Skeletal muscle satellite cell (primary cell): ENCODE results near the gene GAS1.

Experiments used
- H3K27me3 ChIP-seq: 2 replicates; pipeline ENCODE4 v1.7.0; 2013; ENCODE audit warnings: low read length; ENCODE audit not compliant: control insufficient read depth, insufficient read depth
- H3K36me3 ChIP-seq: 2 replicates; pipeline ENCODE4 v1.7.0; 2013; ENCODE audit warnings: mild to moderate bottlenecking, control low read depth, low read length; ENCODE audit not compliant: insufficient read depth
- H3K4me1 ChIP-seq: 2 replicates; pipeline ENCODE4 v1.7.0; 2013; ENCODE audit warnings: low read length; ENCODE audit not compliant: control insufficient read depth, insufficient read depth
- H3K4me2 ChIP-seq: 2 replicates; pipeline ENCODE4 v1.7.0; 2013; ENCODE audit warnings: mild to moderate bottlenecking, low read length
- H3K4me3 ChIP-seq: 2 replicates; pipeline ENCODE4 v1.7.0; 2013; ENCODE audit warnings: low read length
- H3K9ac ChIP-seq: 2 replicates; pipeline ENCODE4 v1.7.0; 2013; ENCODE audit warnings: mild to moderate bottlenecking, low read depth, low read length, moderate library complexity
- H3K9me3 ChIP-seq: replicated peaks from 2 replicates; pipeline ENCODE4 v1.7.0; 2013; ENCODE audit warnings: mild to moderate bottlenecking, control low read depth, low read length

Gene GAS1

DNA sequence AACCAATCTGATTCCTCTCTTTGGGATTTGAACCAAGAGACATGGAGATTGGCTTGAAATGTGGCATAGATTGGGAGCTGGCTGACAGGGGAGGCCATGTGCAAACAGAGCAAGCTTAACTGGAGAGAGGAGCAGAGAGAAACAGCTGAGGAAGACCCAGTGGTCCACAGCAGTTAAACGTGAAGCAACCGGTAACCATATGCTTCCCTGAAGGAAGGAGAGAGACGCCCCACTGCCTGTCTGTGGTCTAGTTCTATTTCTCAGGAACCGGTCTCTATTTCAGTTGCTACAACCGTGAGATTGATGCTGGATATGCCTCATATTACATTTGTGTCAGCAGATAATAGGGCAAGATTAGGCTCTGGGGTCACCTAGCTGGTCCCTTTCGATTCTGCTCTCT is 13.6 kb upstream of the GAS1 start:
- no peaks in the 10 kb centered on the region for H3K27me3 ChIP-seq
- no peak overlapping the region for H3K4me3 ChIP-seq
- no peak overlapping the region for H3K9ac ChIP-seq
- H3K9me3 ChIP-seq = no peaks in the 10 kb centered on the region
- peaks cover 5% of the 10 kb centered on the region for H3K4me1 ChIP-seq
- no peak overlapping the region for H3K4me2 ChIP-seq
- no peaks in the 10 kb centered on the region for H3K36me3 ChIP-seq

DNA sequence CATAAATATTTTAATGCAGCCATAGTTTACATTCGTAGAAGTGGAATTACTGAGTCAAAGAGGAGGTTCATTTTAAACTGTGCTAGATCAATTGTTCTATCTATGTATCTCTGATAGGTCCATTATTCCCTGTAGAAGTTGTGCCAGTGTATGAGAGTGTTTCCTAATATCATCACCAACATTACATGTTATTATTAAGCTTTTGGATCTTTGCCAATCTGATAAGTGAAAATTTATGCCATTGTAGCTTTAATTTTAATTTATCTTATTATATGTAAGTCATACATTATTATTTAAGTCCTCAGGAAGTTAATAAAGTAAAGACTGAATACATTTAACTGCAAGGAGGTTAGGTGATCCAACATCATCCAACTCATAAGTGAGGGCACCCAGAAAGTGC is 10.9 kb upstream of the GAS1 start:
- no peak overlapping the region for H3K4me2 ChIP-seq
- no peaks in the 10 kb centered on the region for H3K27me3 ChIP-seq
- H3K4me1 ChIP-seq = no peaks in the 10 kb centered on the region
- H3K9ac ChIP-seq = no peak overlapping the region
- no peaks in the 10 kb centered on the region for H3K9me3 ChIP-seq
- no peak overlapping the region for H3K4me3 ChIP-seq
- H3K36me3 ChIP-seq = no peaks in the 10 kb centered on the region

DNA sequence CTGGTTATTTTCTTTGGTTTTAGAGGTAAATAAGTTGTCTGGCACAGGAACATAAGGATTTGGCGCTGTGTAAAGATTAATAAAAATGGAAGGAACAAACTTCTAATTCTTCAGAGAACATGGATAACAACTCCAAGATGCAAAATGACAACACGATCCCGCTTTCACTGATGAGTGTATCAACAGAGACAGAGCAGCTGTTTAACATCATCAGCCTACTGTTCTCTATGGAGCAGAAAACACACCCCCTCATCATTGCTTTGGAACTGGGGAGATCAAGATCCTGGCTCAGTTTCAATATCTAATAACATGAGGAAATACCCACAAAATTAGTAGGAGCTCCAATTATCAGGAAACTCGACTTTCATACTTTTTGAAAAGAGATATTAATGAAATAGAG is 8.3 kb upstream of the GAS1 start:
- Histone ChIP-seq H3K4me3 (no peak overlapping the region), H3K4me1 (no peaks in the 10 kb centered on the region), H3K4me2 (no peak overlapping the region), H3K9me3 (peaks cover 4% of the 10 kb centered on the region), H3K27me3 (no peaks in the 10 kb centered on the region), H3K36me3 (no peaks in the 10 kb centered on the region), H3K9ac (no peak overlapping the region)

DNA sequence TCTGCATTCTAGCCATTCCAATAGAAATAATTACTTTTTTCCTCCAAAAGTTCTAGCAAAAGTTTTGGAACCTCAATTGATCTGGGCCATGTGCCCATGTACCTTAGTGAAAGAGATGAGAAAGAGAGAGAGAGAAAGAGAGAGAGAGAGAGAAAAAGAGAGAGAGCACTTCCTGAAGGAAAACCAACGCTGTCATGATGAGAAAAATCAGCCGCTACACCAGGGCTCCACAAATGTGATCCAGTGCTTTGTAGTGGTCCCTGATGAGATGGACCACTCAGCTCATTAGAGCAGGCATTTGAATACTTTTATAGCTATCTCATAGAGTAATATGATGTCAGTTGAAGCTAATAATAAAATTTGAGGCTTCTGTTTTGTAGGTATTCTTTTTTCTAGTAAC is 7.7 kb upstream of the GAS1 start:
- Histone ChIP-seq H3K36me3 (no peaks in the 10 kb centered on the region), H3K9me3 (peaks cover 4% of the 10 kb centered on the region), H3K9ac (no peak overlapping the region), H3K4me3 (no peak overlapping the region), H3K4me2 (no peak overlapping the region), H3K4me1 (no peaks in the 10 kb centered on the region), H3K27me3 (no peaks in the 10 kb centered on the region)

DNA sequence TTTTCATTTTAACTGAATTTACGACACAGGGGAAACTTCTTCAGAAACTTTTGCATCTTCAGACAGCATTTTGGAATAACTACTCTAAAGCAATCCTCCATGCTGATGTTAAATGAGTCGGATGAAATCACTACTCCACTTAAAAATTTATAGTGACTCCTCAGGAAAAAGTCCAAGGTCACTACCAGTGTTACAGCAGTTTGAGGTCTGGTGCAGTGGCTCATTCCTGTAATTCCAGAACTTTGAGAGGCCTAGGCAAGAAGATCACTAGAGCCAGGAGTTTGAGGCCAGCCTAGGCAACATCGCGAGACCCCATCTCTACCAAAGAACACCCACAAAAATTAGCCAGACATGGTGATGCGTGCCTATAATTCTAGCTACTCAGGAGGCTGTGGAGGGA is 5.9 kb upstream of the GAS1 start:
- no peaks in the 10 kb centered on the region for H3K36me3 ChIP-seq
- H3K9me3 ChIP-seq = peaks cover 4% of the 10 kb centered on the region
- no peaks in the 10 kb centered on the region for H3K27me3 ChIP-seq
- no peak overlapping the region for H3K4me3 ChIP-seq
- H3K4me1 ChIP-seq = peaks cover 10% of the 10 kb centered on the region
- H3K9ac ChIP-seq = no peak overlapping the region
- H3K4me2 ChIP-seq = no peak overlapping the region

DNA sequence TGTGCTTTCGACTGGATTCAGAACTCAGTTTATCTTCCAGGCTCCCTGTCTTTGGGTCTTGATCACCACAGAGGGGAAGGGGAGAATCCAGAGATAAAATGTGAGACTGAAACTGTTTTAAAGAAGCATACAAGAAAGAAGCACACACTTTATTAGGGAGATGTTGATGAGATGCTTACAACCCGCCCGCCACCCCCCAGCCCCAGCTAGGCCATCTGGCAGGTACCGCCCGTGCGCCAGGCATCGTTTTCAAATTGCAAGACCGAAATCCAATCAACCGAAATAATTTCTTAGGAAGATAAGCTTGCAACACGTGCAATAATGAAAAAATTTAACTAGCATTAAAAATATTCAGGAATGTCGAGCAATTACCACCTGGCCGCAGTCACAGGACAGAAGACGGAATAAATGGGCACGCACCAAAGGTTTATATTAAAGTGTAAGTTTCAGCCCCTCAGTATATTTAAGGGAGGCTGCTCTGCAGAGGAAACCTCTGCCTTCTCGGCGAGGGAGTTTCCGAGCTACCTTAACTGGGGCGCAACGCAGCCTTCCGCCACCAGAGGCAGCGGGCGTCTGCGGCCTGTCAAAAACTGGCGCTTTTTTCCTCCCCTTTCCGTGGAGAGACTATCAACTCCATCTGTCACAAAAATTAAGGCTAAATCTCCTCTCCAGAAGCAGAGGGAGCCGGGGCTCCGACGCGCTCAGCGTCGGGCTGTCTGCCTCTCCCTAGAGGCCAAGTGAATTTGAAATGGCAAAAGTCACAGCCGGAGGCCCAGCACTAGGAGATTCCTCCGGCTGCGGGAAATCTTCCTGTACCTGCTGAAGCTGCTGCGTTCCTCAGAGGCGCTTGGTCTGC is 996 bp upstream of the GAS1 start:
- H3K4me3 ChIP-seq = peak overlapping the region; percentile 97
- peaks cover 4% of the 10 kb centered on the region for H3K9me3 ChIP-seq
- no peaks in the 10 kb centered on the region for H3K27me3 ChIP-seq
- peak overlapping the region; percentile 98 for H3K4me2 ChIP-seq
- H3K36me3 ChIP-seq = peaks cover 10% of the 10 kb centered on the region
- H3K4me1 ChIP-seq = peaks cover 22% of the 10 kb centered on the region
- peak overlapping the region; percentile 86 for H3K9ac ChIP-seq

DNA sequence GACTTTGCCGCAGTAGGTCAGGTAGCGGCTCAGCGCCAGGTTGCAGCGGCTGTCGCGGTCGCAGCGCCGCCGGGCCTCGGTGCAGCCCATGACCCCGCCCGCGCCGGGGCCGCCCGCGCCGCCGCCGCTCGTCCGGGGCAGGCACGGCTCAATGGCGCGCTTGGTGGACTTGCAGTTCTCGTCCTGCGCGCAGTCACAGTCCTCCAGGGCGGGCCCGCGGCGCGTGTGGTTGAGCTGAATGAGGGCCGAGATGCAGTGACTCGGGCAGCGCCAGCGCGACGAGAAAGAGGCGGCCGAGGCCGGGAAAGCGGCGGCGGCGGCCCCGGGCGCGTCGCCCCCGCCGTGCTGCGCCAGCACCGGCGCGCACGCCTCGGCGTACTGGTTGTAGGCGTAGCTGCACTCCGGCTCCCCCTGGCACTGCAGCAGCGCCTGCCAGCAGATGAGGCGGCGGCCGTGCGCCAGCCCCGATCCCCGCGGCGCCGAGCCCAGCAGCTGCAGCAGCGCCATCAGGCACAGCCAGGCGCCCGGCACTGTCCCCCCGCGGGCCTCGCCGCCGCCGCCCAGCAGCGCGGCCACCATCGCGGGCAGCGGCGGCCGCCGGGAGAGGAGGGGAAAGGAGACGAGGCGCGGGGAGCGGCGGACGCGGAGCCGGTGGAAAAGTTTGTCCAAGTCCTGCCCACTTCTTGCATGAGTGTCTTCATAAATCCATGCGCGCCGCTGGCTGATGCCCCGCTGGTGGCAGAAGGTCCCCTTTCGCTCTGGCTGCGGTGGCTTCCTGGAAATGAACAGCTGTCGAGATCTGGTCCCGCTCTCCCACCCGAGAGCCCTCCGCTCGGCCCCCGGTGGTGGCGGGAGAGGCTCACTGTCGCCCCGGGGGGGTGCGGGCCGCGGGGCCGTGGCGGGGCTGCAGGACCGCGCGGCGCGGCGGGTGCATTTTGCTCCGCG is 833 bp downstream of the GAS1 start:
- Histone ChIP-seq H3K9ac (peak overlapping the region; percentile 90), H3K4me3 (peak overlapping the region; percentile 97), H3K9me3 (no peaks in the 10 kb centered on the region), H3K36me3 (peaks cover 10% of the 10 kb centered on the region), H3K4me1 (peaks cover 23% of the 10 kb centered on the region), H3K27me3 (no peaks in the 10 kb centered on the region), H3K4me2 (peak overlapping the region; percentile 98)

DNA sequence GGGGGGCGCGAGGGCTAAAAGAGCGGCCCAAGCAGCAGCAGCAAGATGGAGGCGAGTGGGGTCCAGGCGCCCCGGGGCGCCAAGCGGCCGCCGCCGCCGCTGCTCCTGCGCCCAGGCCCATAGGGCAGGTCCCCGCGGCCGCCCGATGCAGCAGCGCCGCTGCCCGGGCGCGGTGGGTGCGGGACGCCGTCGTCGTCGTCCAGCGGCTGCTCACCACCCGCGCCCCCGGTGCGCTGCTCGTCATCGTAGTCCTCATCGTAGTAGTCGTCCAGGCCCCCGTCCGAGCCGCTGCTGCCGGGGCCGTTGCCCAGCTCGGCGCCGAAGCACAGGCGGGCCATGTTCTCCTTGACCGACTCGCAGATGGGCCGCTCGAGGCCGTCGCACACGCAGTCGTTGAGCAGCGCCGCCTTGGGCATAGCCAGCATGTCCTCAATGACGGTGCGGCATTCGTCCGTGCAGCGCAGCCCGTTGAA is 1.5 kb downstream of the GAS1 start:
- peaks cover 10% of the 10 kb centered on the region for H3K36me3 ChIP-seq
- H3K4me2 ChIP-seq = peak overlapping the region; percentile 98
- H3K4me3 ChIP-seq = peak overlapping the region; percentile 97
- no peaks in the 10 kb centered on the region for H3K9me3 ChIP-seq
- peak overlapping the region; percentile 90 for H3K9ac ChIP-seq
- H3K4me1 ChIP-seq = peaks cover 23% of the 10 kb centered on the region
- H3K27me3 ChIP-seq = no peaks in the 10 kb centered on the region

DNA sequence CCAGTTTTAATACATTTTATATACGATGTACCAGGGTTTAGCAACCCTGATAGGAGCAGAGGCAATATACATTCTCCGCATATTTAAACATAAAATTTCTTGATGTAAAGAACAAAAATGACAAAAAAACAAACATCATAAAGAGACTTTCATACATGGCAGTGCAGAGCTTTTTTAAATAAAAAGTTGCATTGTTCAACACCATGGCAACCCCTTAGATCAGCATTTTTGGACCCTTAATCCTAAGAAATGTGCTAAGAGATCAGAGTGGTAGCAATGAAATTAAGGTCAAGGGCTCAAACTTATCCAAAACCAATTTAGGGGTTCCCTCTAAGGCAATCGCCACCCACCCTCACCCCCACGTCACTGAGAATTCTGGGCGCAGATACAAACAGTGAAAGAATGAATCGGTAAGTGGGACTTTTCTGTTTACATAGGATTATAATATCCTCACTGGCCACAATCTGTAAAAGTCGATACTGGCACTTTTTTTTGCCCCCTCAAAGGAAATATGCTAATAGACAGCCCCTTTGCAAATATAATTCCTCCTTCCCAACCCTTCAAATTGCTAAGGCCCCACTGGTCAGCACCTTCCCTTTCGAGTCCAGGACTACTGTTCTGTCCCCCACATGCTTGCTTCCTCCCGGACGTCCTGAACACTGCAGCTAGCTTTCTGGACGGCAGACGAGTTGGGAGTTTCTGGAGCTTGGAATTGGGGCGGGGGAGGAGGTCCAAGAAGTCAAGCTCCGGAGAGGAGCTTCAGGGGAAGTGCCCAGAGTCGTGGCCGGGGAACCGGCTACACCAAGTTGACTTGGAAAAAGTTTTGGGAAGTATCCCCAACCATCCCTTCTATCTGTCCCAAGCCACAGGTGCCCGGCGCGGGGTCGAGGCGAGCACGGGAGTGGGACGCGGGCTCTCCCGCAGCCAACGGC is 2.2 kb downstream of the GAS1 start:
- Histone ChIP-seq H3K4me2 (peak overlapping the region; percentile 98), H3K9me3 (no peaks in the 10 kb centered on the region), H3K27me3 (no peaks in the 10 kb centered on the region), H3K4me1 (peaks cover 23% of the 10 kb centered on the region), H3K36me3 (peaks cover 10% of the 10 kb centered on the region), H3K4me3 (peak overlapping the region; percentile 97), H3K9ac (peak overlapping the region; percentile 90)

DNA sequence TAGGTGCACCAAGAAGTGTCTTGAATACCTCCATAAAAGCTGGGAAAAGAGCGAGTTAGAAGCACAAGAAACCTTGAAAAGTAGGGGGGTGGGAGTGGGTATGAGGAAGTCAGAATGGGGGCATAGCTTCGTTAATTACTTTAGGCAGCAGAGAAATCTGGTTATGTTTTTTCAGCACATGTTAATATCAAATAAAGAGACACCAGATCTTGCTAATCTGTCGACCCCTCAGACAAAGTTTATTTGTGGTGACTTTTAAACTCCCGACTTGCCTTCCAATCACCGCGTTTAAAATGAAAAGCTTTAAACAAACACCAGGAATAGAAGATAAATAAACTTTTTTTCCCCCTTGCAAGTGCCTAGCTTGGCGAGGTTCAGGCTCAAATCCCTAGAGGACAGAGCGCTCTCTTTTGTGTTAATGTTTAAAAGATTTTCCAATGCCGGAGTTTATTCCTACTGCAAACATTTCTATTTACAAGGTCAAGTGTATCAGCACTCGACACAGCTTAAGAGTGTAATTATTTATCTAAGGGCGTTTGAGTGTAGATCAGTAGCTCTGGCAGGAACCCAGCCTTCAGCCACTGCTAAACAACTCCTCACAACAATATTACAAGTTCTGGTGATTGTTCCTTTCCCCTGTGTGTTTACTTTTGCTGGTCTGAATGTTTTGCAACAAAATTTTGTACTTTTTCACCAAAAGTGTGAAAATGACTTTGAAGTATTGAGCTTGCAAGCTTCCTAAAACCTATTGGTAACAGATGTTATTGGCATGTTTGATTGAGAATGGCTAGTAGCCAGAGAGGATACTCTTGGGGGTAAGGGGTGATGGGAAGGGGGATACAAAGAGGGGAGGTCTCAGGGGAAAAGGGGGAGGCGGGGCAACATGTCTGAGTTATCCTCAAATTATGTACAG is 3.8 kb downstream of the GAS1 start:
- Histone ChIP-seq H3K4me3 (peak overlapping the region; percentile 97), H3K4me2 (peak overlapping the region; percentile 98), H3K27me3 (no peaks in the 10 kb centered on the region), H3K9me3 (no peaks in the 10 kb centered on the region), H3K9ac (peak overlapping the region; percentile 90), H3K36me3 (peaks cover 10% of the 10 kb centered on the region), H3K4me1 (peaks cover 13% of the 10 kb centered on the region)
